HG03520 (cell line): Measurements from ENCODE around the gene EN2.

Experiments used
- ATAC-seq: cut with Tn5 transposase; IDR thresholded peaks from one replicate; pipeline ENCODE4 v1.9.1; 2021; ENCODE audit warnings: mild to moderate bottlenecking, moderate library complexity; ENCODE audit not compliant: unreplicated experiment

EN2 gene

GRCh38 chr7:155484483-155485399 lies 26.8 kb downstream of the EN2 start:
- no peak for ATAC-seq

- no peak for ATAC-seq
Measured at GRCh38 chr7:155486783-155487508, 29.0 kb downstream of the EN2 start.

GRCh38 chr7:155487509-155488482 lies 29.9 kb downstream of the EN2 start:
- ATAC-seq = no peak

GRCh38 chr7:155488483-155489127 lies 30.7 kb downstream of the EN2 start:
- ATAC-seq = no peak

GRCh38 chr7:155489158-155489840 lies 31.4 kb downstream of the EN2 start:
- no peak for ATAC-seq

- no peak for ATAC-seq
Measured at GRCh38 chr7:155489862-155490696, 32.1 kb downstream of the EN2 start.

- ATAC-seq = peak; percentile 82
Measured at GRCh38 chr7:155490697-155491628, 33.0 kb downstream of the EN2 start.

GRCh38 chr7:155491812-155492211 lies 33.9 kb downstream of the EN2 start:
- ATAC-seq = no peak

GRCh38 chr7:155493744-155494538 lies 36.0 kb downstream of the EN2 start:
- no peak for ATAC-seq

GRCh38 chr7:155494551-155494950 lies 36.6 kb downstream of the EN2 start:
- ATAC-seq = no peak

GRCh38 chr7:155495440-155496248 lies 37.7 kb downstream of the EN2 start:
- no peak for ATAC-seq

GRCh38 chr7:155496267-155497005 lies 38.5 kb downstream of the EN2 start:
- ATAC-seq = no peak

GRCh38 chr7:155497149-155497901 lies 39.4 kb downstream of the EN2 start:
- no peak for ATAC-seq

- ATAC-seq = no peak
Measured at GRCh38 chr7:155505422-155505793, 47.5 kb downstream of the EN2 start.

- no peak for ATAC-seq
Measured at GRCh38 chr7:155506854-155507337, 49.0 kb downstream of the EN2 start.
